ENCODE results near the gene ZNF236. TPM values are rescaled to one million over a fixed set of nuclear protein-coding genes. Genes with fewer than 3 reads are reported as not detected.
"Not testable (repeated sequence)": the region's sequence is repeated elsewhere in the genome, so short reads cannot be mapped to it uniquely, and the experiment has no call there.

ZNF236 gene
- total RNA-seq, 1 donor from 2014 or later: 31.0 TPM

GRCh38 chr18:76938619-76939018, 116.3 kb downstream of the ZNF236 start:
- FAIRE-seq: no peak
- DNase-seq (ENCODE audit: low spot score in 2 of 2): no peak

- FAIRE-seq (no peak), DNase-seq (ENCODE audit: low spot score in 2 of 2) (no peak)
These were observed 118.9 kb downstream of the ZNF236 start for GRCh38 chr18:76941284-76941683.

GRCh38 chr18:76943542-76944339, 121.4 kb downstream of the ZNF236 start:
- no peak for DNase-seq (ENCODE audit: low spot score in 2 of 2)
- FAIRE-seq: no peak

- not testable (repeated sequence) for DNase-seq (ENCODE audit: low spot score in 2 of 2); FAIRE-seq
These were observed 122.0 kb downstream of the ZNF236 start for GRCh38 chr18:76944346-76944745.

GRCh38 chr18:76948345-76948744, 126.0 kb downstream of the ZNF236 start:
- no peak for FAIRE-seq
- no peak for DNase-seq (ENCODE audit: low spot score in 2 of 2)

- no peak for DNase-seq (ENCODE audit: low spot score in 2 of 2)
- no peak for FAIRE-seq
These were observed 129.3 kb downstream of the ZNF236 start for GRCh38 chr18:76951456-76952247.

GRCh38 chr18:76952747-76953146, 130.4 kb downstream of the ZNF236 start:
- DNase-seq (ENCODE audit: low spot score in 2 of 2) (no peak), FAIRE-seq (no peak)

GRCh38 chr18:76953156-76953555, 130.8 kb downstream of the ZNF236 start:
- no peak for DNase-seq (ENCODE audit: low spot score in 2 of 2)
- FAIRE-seq: no peak

GRCh38 chr18:76953583-76954233, 131.4 kb downstream of the ZNF236 start:
- no peak for FAIRE-seq

GRCh38 chr18:76955524-76956170, 133.3 kb downstream of the ZNF236 start:
- DNase-seq (ENCODE audit: low spot score in 2 of 2): no peak

More at GRCh38 chr18:76953583-76954233, 131.4 kb downstream of the ZNF236 start:
- DNase-seq (ENCODE audit: low spot score in 2 of 2): peak in 1 of 2 donors; percentile 33

GRCh38 chr18:76956648-76957047, 134.3 kb downstream of the ZNF236 start:
- DNase-seq (ENCODE audit: low spot score in 2 of 2) (no peak), FAIRE-seq (no peak)

More at GRCh38 chr18:76955524-76956170, 133.3 kb downstream of the ZNF236 start:
- no peak for FAIRE-seq

GRCh38 chr18:76957384-76958355, 135.3 kb downstream of the ZNF236 start:
- DNase-seq (ENCODE audit: low spot score in 2 of 2): no peak
- no peak for FAIRE-seq

GRCh38 chr18:76958692-76959341, 136.5 kb downstream of the ZNF236 start:
- no peak for DNase-seq (ENCODE audit: low spot score in 2 of 2)
- no peak for FAIRE-seq

GRCh38 chr18:76959605-76960004, 137.2 kb downstream of the ZNF236 start:
- DNase-seq (ENCODE audit: low spot score in 2 of 2) (no peak), FAIRE-seq (no peak)

GRCh38 chr18:76960528-76961035, 138.2 kb downstream of the ZNF236 start:
- DNase-seq (ENCODE audit: low spot score in 2 of 2): no peak
- no peak for FAIRE-seq

- FAIRE-seq: no peak
These were observed 140.5 kb downstream of the ZNF236 start for GRCh38 chr18:76962851-76963250.

GRCh38 chr18:76963936-76964335, 141.6 kb downstream of the ZNF236 start:
- DNase-seq (ENCODE audit: low spot score in 2 of 2) (no peak), FAIRE-seq (no peak)

More at GRCh38 chr18:76962851-76963250, 140.5 kb downstream of the ZNF236 start:
- no peak for DNase-seq (ENCODE audit: low spot score in 2 of 2)

- not testable (repeated sequence) for DNase-seq (ENCODE audit: low spot score in 2 of 2); FAIRE-seq
These were observed 143.3 kb downstream of the ZNF236 start for GRCh38 chr18:76965555-76966151.
